ENCODE measurements around the gene TRDN.

- no peak for TF ChIP-seq POLR2A (IDR thresholded peaks at IDR 0.05)
- no peak for TF ChIP-seq CTCF (IDR thresholded peaks at IDR 0.05)
Observed at GRCh38 chr6:123509112-123509511, 127.6 kb downstream of the TRDN start.

Data from body of pancreas (tissue), 4 donors.